Measurements from ENCODE around the gene PTH2.

DNA sequence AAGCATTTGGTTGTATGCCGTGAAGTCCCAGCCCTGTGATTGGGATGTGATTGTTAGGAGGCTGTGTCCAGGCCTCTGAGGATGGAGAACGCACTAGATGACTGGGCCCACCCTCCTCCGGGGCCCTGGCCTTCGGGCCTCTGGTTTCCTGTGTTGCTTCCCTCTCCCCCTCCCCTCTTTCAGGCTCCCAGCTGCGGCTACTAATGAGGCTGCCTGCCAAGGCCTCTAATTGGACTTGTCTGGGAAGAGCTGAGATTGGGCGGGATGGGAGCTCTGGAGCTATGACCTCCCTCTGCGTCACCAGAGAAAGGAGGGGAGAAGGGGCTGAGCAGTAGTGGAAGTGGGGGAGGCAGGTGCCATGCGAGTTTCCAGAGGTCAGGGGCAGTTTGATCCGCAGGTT lies 9.9 kb downstream of the PTH2 start:
- TF ChIP-seq, protein P1, sequence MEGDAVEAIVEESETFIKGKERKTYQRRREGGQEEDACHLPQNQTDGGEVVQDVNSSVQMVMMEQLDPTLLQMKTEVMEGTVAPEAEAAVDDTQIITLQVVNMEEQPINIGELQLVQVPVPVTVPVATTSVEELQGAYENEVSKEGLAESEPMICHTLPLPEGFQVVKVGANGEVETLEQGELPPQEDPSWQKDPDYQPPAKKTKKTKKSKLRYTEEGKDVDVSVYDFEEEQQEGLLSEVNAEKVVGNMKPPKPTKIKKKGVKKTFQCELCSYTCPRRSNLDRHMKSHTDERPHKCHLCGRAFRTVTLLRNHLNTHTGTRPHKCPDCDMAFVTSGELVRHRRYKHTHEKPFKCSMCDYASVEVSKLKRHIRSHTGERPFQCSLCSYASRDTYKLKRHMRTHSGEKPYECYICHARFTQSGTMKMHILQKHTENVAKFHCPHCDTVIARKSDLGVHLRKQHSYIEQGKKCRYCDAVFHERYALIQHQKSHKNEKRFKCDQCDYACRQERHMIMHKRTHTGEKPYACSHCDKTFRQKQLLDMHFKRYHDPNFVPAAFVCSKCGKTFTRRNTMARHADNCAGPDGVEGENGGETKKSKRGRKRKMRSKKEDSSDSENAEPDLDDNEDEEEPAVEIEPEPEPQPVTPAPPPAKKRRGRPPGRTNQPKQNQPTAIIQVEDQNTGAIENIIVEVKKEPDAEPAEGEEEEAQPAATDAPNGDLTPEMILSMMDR (conservative IDR thresholded peaks at IDR 0.05 in 1 of 2, IDR thresholded peaks at IDR 0.05 in 1 of 2; ENCODE audit: extremely low read depth in 1 of 2, insufficient read depth in 1 of 2, low read depth in 1 of 2, low read length in 2 of 2) = no peak
- TF ChIP-seq EZH2 (IDR thresholded peaks at IDR 0.05; ENCODE audit: borderline replicate concordance, low read length) = no peak

Measured in mammary epithelial cell (primary cell).